Endothelial cell of umbilical vein (primary cell): ENCODE measurements around the gene OST4. TPM values are rescaled to one million over a fixed set of nuclear protein-coding genes. Genes with fewer than 3 reads are reported as not detected.

Experiments used
- BruUV-seq: library from RNA; stranded (reverse); fragments of 400-500 nt; replicated peaks from 2 replicates; lab custom pipeline; 2021; lab: Mats Ljungman, UMichigan
- CTCF ChIA-PET: fragments of 300-600, 350-600 bp; sonication (Branson Sonifier 250); formaldehyde crosslinking; loops from one replicate; lab custom pipeline; 2021; ENCODE audit warnings: antibody characterized with exemption, inconsistent platforms; lab: Charles Lee
- POLR2A ChIA-PET: fragments of 300-600, 350-600 bp; sonication (Branson Sonifier 250); formaldehyde crosslinking; loops from one replicate; lab custom pipeline; 2021; ENCODE audit warnings: antibody characterized with exemption, inconsistent platforms; lab: Charles Lee
- DNase-seq: peaks from one replicate; pipeline ENCODE4 v3.0.0-alpha.2; 2011; ENCODE audit warnings: low read depth, low spot score
- FAIRE-seq: peaks from 2 replicates; lab custom pipeline; 2011; peaks lifted over from hg19 to GRCh38; lab: Jason Lieb, UNC
- H2AFZ ChIP-seq: 2 replicates; pipeline ENCODE4 v1.6.0; 2012; ENCODE audit warnings: low read depth, low read length, control low read depth, inconsistent platforms
- H3K27ac ChIP-seq: 2 replicates; pipeline ENCODE4 v1.5.1; 2011; ENCODE audit warnings: low read depth, mild to moderate bottlenecking, control low read depth, low read length, moderate library complexity; ENCODE audit not compliant: insufficient read depth
- H3K27me3 ChIP-seq, 2 experiments: 2 replicates each; pipeline versions ENCODE4 v1.6.0 to v1.6.1; 2011; ENCODE audit warnings: low read length in 2 of 2, mixed read lengths in 1 of 2; ENCODE audit not compliant: control insufficient read depth in 2 of 2, insufficient read depth in 2 of 2
- H3K36me3 ChIP-seq, 2 experiments: 2 replicates in 1 of 2; 3 replicates in 1 of 2; pipeline ENCODE4 v1.5.1; 2011; ENCODE audit warnings: low read length in 2 of 2, mild to moderate bottlenecking in 1 of 2, moderate library complexity in 1 of 2; ENCODE audit not compliant: control insufficient read depth in 2 of 2, insufficient read depth in 2 of 2; ENCODE audit errors: extremely low read depth in 1 of 2
- H3K4me1 ChIP-seq: 3 replicates; pipeline ENCODE4 v1.5.1; 2011; ENCODE audit warnings: mild to moderate bottlenecking, low read length; ENCODE audit not compliant: control insufficient read depth, insufficient read depth; ENCODE audit errors: extremely low read depth
- H3K4me2 ChIP-seq: 2 replicates; pipeline ENCODE4 v1.6.1; 2011; ENCODE audit warnings: low read length, control low read depth, mixed read lengths; ENCODE audit not compliant: insufficient read depth
- H3K4me3 ChIP-seq, 3 experiments: fragments of 200-600 bp in 1 of 3; sonication (generic), shearing (Covaris generic) in 1 of 3; replicated peaks in 1 of 3; 2 replicates each; pipeline ENCODE4 v1.5.1; 2011 to 2016; ENCODE audit warnings: control low read depth in 3 of 3, low read length in 3 of 3, mild to moderate bottlenecking in 2 of 3, inconsistent platforms in 1 of 3, low read depth in 1 of 3, moderate library complexity in 1 of 3; ENCODE audit not compliant: insufficient read depth in 1 of 3
- H3K79me2 ChIP-seq: 2 replicates; pipeline ENCODE4 v1.6.0; 2012; ENCODE audit warnings: low read length, inconsistent platforms; ENCODE audit not compliant: control insufficient read depth, insufficient read depth
- H3K9ac ChIP-seq: replicated peaks from 2 replicates; pipeline ENCODE3; 2011; ENCODE audit warnings: low read length, control low read depth; ENCODE audit not compliant: insufficient read depth; ENCODE audit errors: extremely low read depth
- H3K9me1 ChIP-seq: replicated peaks from 3 replicates; pipeline ENCODE4 v1.6.0; 2011; ENCODE audit warnings: mild to moderate bottlenecking, low read length; ENCODE audit not compliant: control insufficient read depth, insufficient read depth; ENCODE audit errors: extremely low read depth
- H3K9me3 ChIP-seq: replicated peaks from 2 replicates; pipeline ENCODE4 v1.5.1; 2012; ENCODE audit warnings: low read length, inconsistent platforms; ENCODE audit not compliant: control insufficient read depth, insufficient read depth
- H4K20me1 ChIP-seq: replicated peaks from 2 replicates; pipeline ENCODE3; 2011; ENCODE audit warnings: mild to moderate bottlenecking, low read length; ENCODE audit not compliant: control insufficient read depth, insufficient read depth; ENCODE audit errors: extremely low read depth
- EZH2 ChIP-seq: IDR thresholded peaks from 2 replicates; pipeline ENCODE4 v1.6.1; 2012; ENCODE audit warnings: borderline replicate concordance, low read depth, mild to moderate bottlenecking, moderate library complexity, low read length, inconsistent platforms; ENCODE audit not compliant: severe bottlenecking
- FOS ChIP-seq: IDR thresholded peaks from 2 replicates; pipeline ENCODE4 v1.6.1; 2011; ENCODE audit warnings: mild to moderate bottlenecking, low read length, moderate library complexity, borderline replicate concordance; ENCODE audit not compliant: insufficient read depth
- GATA2 ChIP-seq: IDR thresholded peaks from 2 replicates; pipeline ENCODE4 v1.7.0; 2011; ENCODE audit warnings: low read depth, mild to moderate bottlenecking, moderate library complexity, mixed read lengths, low read length; ENCODE audit not compliant: insufficient read length, insufficient read depth
- JUN ChIP-seq: IDR thresholded peaks from 2 replicates; pipeline ENCODE4 v1.6.1; 2011; ENCODE audit warnings: borderline replicate concordance, low read depth; ENCODE audit not compliant: insufficient read length, insufficient read depth
- MYC ChIP-seq: IDR thresholded peaks from one replicate; pipeline ENCODE4 v1.6.1; 2011; ENCODE audit warnings: mild to moderate bottlenecking, low read depth, low read length
- POLR2A ChIP-seq: IDR thresholded peaks from 2 replicates; pipeline ENCODE4 v1.6.1; 2012; ENCODE audit warnings: low read depth, mild to moderate bottlenecking, control low read depth, low read length
- POLR2AphosphoS5 ChIP-seq: IDR thresholded peaks from 2 replicates; pipeline ENCODE4 v1.6.1; 2012; ENCODE audit warnings: low read depth, mild to moderate bottlenecking, control low read depth, low read length, moderate library complexity; ENCODE audit not compliant: insufficient read depth
- dilution Hi-C: fragments of 300-500 bp; cut with MboI; formaldehyde crosslinking; loops from one replicate; pipeline ENCODE4 v1.15.0; 2019; ENCODE audit warnings: low sequenced_read_pairs; ENCODE audit not compliant: extremely low pct_ligation_motif_present
- intact Hi-C: fragments of 100-400 bp; cut with micrococcal nuclease; formaldehyde crosslinking; loops from one replicate; pipeline ENCODE4 v1.10.0; 2022
- polyA plus RNA-seq, 4 experiments: library from polyadenylated mRNA; depleted of rRNA in 3 of 4; stranded (reverse) in 3 of 4; unstranded in 1 of 4; fragments of >200 nt; gene quantifications; 2 replicates each; pipeline versions ENCODE4 v1.2.1 to v1.2.3, GENCODE V29; 2011 to 2012; ENCODE audit warnings: missing spikeins in 1 of 4
- total RNA-seq: library from RNA; stranded (reverse); gene quantifications from 2 replicates; pipeline ENCODE4 v1.2.3, GENCODE V29; 2021
- TF ChIP-seq, protein P1 (sequence below): IDR thresholded peaks from 2 replicates; pipeline ENCODE4 v1.6.1; 2011; ENCODE audit not compliant: insufficient read depth, insufficient read length
- TF ChIP-seq, protein P2 (sequence below), 2 donors: IDR thresholded peaks; 1 replicate in 1 of 2; 2 replicates in 1 of 2; pipeline ENCODE4 v1.5.1; 2011; ENCODE audit warnings: low read length in 2 of 2, mild to moderate bottlenecking in 2 of 2, moderate library complexity in 2 of 2, control low read depth in 1 of 2, inconsistent platforms in 1 of 2, low read depth in 1 of 2; ENCODE audit not compliant: insufficient read depth in 1 of 2; ENCODE audit errors: extremely low read depth in 1 of 2

The OST4 gene
- total and polyA plus RNA-seq, 2 donors (not counting 3 experiments of a cell fraction or from before 2014, with no cell fraction given) = 415 to 1,189 TPM

DNA sequence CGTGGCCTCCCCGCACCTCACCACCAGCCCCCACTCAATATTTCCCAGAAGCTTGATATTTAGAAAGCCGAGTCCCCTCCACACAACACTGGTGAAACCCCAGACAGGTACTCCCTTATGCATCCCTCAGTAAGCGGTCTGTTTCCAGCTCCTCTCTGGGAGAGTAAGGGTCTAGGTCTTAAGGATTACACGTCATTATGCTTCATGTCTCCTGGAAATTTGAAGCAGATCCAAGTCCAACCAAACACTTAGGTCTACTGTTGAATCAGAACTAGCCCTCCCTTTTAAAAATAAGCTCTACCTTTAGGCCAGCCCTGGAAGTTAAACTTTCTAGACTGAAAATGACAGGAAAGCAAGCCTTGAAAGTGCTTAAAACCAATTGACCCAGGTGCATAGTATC, 1.5 kb upstream of the OST4 start:
- Histone ChIP-seq H3K79me2 (peaks cover 34% of the 10 kb centered on the region), H3K27me3 (no peaks in the 10 kb centered on the region), H4K20me1 (no peaks in the 10 kb centered on the region), H2AFZ (no peak overlapping the region), H3K4me2 (no peak overlapping the region), H3K9ac (no peak overlapping the region), H3K36me3 (peaks cover 11 to 12% of the 10 kb centered on the region in 2 experiments), H3K9me1 (no peaks in the 10 kb centered on the region), H3K27ac (no peak overlapping the region), H3K4me1 (peaks cover 17% of the 10 kb centered on the region), H3K4me3 (no peak overlapping the region), H3K9me3 (no peaks in the 10 kb centered on the region)
- no TSS peak for BruUV-seq
- dilution Hi-C loops = no loop called here
- CTCF ChIA-PET = interaction anchor here (1.0 to 2.8 kb wide), 4 partner anchors 8 to 118 kb away, joined by 3 to 27 read pairs (median 22); partner anchors contain the start of gene AGBL5
- no peak for FAIRE-seq
- POLR2A ChIA-PET = interaction anchor here (0.9 kb wide), 1 partner anchor 9 kb away, joined by 4 read pairs; no protein-coding TSS in a partner anchor
- TF ChIP-seq, protein P1, sequence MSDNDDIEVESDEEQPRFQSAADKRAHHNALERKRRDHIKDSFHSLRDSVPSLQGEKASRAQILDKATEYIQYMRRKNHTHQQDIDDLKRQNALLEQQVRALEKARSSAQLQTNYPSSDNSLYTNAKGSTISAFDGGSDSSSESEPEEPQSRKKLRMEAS = no peak
- TF ChIP-seq EZH2 (no peak), FOS (no peak)
- intact Hi-C loops = loop anchor here (2.0 kb wide), 1 partner anchor 224 kb away; the partner anchor contains the start of gene DPYSL5
- no peak for DNase-seq

DNA sequence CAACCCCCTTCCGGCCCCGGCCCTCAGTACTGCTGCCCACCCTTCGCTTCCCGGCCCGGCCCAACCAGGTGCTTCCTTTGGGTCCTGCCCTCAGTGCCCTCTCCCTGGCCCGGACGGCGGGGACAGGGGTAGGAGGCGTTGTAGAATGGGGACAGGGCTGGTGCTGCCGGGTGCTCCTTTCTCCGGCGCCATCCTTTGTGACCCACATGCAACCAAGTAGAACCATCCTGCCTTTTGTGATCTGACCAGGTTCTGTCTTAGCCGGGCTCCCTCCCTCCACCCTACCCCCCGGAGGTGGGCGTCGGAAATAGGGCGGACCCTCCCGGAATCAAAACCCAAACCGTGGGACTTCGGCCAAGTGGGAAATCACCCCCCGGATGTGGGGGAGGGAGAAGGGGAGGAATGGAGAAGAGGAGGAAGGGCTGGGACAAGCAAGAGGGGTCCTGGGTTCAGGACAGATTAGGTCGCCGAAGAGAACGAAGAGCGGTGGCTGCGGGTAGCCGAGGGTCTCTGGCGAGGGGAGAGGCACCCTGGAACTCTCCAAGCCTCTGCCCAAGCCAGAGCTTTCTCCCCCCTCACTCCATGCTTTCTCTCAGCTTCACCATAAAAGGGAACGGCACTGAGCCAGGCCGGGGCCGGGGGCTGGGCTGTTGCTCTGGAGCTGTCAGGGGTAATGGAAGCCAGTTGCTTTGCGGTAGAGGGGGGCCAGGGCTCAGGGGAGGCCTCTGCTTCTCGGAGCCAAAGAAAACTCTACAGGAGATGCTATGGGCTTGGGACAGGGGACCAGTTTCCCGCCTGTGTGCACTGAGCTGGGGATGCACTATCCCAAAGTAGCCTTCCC, 756 bp upstream of the OST4 start:
- H4K20me1 ChIP-seq = no peaks in the 10 kb centered on the region
- no peak for FAIRE-seq
- H3K79me2 ChIP-seq = peaks cover 34% of the 10 kb centered on the region
- peaks cover 11 to 19% of the 10 kb centered on the region in 2 experiments for H3K36me3 ChIP-seq
- DNase-seq = peak; percentile 32
- H3K9ac ChIP-seq = peak overlapping the region; percentile 88
- BruUV-seq = no TSS peak
- H3K4me2 ChIP-seq = peak overlapping the region; percentile 32
- peak overlapping the region; percentile 53 for H2AFZ ChIP-seq
- no peaks in the 10 kb centered on the region for H3K27me3 ChIP-seq
- dilution Hi-C loops (no loop called here), intact Hi-C loops (loop anchor here (1.0 to 2.0 kb wide), 5 partner anchors 9 to 223 kb away; partner anchors contain the start of genes AGBL5 and DPYSL5)
- H3K4me3 ChIP-seq = peak overlapping the region; percentile 6 to 68 (median 39)
- peaks cover 17% of the 10 kb centered on the region for H3K4me1 ChIP-seq
- TF ChIP-seq FOS (no peak), POLR2A (no peak), JUN (no peak), MYC (no peak), GATA2 (no peak), EZH2 (no peak), POLR2AphosphoS5 (no peak)
- TF ChIP-seq, protein P2, sequence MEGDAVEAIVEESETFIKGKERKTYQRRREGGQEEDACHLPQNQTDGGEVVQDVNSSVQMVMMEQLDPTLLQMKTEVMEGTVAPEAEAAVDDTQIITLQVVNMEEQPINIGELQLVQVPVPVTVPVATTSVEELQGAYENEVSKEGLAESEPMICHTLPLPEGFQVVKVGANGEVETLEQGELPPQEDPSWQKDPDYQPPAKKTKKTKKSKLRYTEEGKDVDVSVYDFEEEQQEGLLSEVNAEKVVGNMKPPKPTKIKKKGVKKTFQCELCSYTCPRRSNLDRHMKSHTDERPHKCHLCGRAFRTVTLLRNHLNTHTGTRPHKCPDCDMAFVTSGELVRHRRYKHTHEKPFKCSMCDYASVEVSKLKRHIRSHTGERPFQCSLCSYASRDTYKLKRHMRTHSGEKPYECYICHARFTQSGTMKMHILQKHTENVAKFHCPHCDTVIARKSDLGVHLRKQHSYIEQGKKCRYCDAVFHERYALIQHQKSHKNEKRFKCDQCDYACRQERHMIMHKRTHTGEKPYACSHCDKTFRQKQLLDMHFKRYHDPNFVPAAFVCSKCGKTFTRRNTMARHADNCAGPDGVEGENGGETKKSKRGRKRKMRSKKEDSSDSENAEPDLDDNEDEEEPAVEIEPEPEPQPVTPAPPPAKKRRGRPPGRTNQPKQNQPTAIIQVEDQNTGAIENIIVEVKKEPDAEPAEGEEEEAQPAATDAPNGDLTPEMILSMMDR (IDR thresholded peaks at IDR 0.05; ENCODE audit: extremely low read depth in 1 of 2, insufficient read depth in 1 of 2, low read depth in 1 of 2, low read length in 2 of 2) = no peak
- TF ChIP-seq, protein P1 = no peak
- H3K27ac ChIP-seq = peak overlapping the region; percentile 4
- ChIA-PET POLR2A (interaction anchor here (0.9 to 1.9 kb wide), 3 partner anchors 9 to 21 kb away, joined by 4 to 7 read pairs (median 6); partner anchors contain the start of gene AGBL5), CTCF (interaction anchor here (1.0 to 2.8 kb wide), 6 partner anchors 9 to 119 kb away, joined by 3 to 27 read pairs (median 12); partner anchors contain the start of gene AGBL5)
- no peaks in the 10 kb centered on the region for H3K9me3 ChIP-seq
- no peaks in the 10 kb centered on the region for H3K9me1 ChIP-seq
